GM18951 (cell line): Measurements from ENCODE around the gene ELMOD2.

ENCODE experiments used
- POLR2A ChIP-seq: IDR thresholded peaks from 4 replicates; pipeline ENCODE4 v1.6.1; 2011; ENCODE audit warnings: mild to moderate bottlenecking; ENCODE audit not compliant: insufficient read length, insufficient read depth; ENCODE audit errors: extremely low read depth
- in situ Hi-C: fragments of 300-500 bp; cut with MboI; formaldehyde crosslinking; loops from one replicate; pipeline ENCODE4 v1.12.0; 2022; ENCODE audit warnings: low sequenced_read_pairs, mixed read lengths, inconsistent platforms; ENCODE audit not compliant: unreplicated experiment

The ELMOD2 gene

DNA sequence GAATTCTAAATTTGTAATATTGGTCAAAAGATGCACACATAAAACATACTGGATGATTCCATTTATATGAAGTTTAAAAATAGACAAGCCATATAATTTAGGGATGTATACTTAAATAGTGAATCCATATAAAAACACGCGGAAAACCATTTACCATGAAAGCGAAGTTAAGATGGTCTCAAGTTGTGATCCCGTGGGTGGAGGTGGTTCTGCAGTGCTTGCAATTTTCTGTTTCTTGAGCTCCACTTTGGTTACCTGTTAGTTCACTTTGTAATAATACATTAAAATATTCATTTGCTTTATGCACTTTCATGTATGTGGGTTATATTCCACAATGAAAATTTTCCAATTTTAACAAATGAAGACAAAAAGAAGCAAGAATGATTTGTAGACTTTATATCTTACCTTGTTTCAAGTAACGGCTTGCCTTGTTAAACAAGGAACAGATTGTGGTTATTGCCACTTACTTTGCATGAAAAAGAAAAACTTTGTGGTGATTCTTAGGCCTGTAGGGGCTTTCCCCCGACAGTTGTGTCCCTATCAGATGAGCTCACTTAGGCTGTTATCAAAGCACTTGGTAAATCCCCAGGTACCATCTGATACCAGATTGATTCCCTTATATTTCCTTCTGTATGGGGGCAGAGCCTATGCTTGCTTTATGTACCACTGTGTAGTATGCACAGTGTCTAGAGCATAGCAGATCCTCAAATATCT, 32.6 kb downstream of the ELMOD2 start:
- no peak for TF ChIP-seq POLR2A
- in situ Hi-C loops = no loop called here

DNA sequence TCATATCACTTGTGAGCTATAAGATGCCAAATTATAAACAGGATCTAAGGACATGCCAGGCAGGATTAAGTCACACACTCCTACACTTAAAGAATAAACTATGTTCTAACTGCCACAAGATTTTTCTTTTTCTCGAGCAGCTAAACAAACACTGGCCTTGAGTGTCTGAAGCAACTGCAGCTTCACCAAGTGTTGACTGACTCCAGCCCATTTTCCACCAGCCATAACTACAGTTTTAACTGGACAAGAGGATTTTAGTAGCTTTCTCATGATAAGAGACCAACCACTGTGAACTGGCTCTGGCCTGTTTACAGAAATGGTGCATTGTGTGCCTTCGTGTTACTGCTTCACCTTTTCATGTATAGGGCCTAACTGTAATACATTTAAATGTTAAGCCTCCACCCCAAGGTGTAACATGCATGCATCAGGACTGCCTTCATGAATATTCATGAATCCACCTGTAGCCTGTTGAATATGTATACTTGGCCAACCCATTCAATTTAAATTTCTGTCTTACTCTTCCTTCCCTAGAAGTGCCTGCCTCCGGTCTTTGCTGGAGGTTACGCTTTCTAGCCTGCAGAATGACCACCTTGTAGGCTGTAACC, 34.0 kb downstream of the ELMOD2 start:
- in situ Hi-C loops = no loop called here

DNA sequence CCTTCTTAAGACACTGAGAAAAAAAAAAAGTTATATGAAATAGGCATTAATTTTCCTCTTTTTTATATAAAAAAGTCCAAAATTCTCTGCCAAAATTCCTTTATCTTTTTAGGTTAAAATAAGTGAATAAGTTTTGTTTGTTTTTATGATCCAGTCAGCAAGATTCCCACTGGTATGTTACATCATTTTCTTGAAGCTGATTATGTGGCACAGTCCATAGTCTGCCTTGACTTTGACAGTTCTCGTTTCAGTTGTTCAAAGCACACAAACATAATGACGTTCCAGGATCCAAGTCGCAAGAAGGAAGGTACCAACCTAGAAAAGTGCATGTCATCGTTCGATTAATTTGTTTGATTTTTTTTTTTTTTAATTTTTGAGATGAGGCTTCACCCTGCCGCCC, 35.7 kb downstream of the ELMOD2 start:
- TF ChIP-seq POLR2A = no peak
- in situ Hi-C loops = no loop called here

More for the DNA sequence above, 34.0 kb downstream of the ELMOD2 start:
- TF ChIP-seq POLR2A = no peak

DNA sequence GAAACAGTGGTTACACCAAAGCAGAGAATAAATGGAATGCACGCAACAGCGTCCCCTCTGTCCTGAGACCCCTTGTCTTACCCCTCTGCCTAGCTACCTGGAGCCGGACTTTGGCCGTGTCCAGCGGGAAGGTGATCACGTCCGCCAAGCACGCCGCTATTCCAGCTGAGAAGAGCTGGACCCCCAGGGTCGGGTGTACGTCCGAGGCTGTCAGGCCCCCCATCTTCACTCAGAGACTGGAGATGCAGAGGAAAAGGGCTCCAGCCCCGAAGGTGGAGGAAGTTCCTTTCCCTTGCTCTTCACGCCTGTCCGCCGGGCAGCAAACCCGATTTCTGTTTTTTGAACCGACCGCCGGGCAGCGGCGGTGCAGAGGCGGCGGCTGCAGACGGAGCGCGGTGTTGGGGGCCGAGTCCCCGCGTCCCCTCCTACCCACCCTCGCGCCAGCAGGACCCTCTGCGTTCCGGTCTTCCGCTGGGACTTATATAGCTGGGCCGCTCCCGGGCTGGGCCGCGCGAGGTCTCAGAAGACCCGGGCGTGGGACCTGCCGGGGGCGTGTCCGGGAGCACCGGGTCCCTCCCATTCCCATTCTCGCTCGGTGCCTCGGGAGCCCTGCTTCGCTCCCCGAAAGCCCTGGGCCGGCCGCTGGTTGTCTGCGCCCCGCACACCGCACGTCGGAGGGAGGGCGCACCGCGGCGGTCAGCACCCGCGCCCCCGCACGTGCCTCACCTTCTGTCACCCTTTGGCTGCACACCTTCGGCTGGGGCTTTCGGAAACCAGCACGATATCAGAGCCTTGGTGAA, 44.7 kb downstream of the ELMOD2 start, which contains the start of gene UCP1:
Gene UCP1, minus strand, starts transcription at position 455 of the 800 bp plus-strand sequence. Its CDS starts 232 bp downstream, at position 223.
- no peak for TF ChIP-seq POLR2A
- in situ Hi-C loops = no loop called here

DNA sequence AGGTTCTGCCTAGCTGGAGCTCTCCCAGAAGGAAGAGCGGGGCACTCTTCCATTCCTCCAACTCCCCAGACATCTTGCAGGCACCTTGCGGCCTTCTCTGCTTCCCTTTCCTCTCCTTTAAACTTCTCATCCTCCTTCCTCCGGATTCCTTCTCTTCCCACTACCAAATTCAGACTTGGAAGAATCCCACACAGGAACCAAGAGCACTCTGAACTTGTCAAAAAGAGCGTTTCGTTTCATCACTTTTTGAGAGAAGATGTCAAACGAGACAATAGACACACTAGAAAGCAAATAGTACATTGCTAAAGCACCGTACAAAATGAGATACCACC, 45.3 kb downstream of the ELMOD2 start:
- TF ChIP-seq POLR2A = no peak
- in situ Hi-C loops = no loop called here

DNA sequence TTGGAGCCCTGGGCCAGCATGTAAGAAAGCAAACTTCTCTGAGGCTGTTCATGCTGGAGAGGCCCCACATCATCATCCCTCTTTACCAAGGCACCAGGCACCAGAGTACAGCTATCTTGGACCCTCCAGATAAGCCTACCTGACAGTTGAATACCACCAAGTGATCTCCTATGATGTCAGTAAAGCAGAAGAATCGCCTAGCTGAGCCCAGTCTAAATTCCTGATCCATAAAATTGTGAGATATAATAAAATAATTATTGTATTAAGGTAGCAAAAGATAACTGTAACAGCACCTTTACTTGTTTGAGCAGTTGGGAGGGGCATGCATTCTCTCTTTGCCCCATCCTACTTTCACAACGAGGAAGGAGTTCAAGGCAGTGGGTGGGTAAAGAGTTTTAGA, 47.7 kb downstream of the ELMOD2 start:
- in situ Hi-C loops = no loop called here

DNA sequence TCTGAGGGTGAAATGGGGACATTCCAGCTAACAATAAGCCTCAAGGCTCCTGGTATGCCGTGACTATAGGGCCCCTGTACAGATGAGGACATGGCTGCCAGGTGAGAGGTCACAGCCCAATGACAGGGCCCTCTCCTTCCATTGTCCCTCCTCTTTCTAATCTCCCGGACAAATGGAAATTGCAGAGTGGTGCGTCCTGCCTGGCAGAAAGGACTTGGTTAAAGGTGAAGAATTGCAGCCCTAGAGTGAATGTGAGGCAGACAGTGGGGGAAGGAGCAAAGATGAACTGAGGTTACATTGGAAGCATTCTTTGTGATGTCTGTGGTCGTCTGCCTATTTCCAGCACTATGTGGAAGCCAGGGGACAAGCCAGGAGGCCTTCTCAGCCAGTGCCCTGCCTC, 51.5 kb downstream of the ELMOD2 start:
- in situ Hi-C loops = no loop called here
- no peak for TF ChIP-seq POLR2A

More for the DNA sequence above, 47.7 kb downstream of the ELMOD2 start:
- TF ChIP-seq POLR2A = no peak

DNA sequence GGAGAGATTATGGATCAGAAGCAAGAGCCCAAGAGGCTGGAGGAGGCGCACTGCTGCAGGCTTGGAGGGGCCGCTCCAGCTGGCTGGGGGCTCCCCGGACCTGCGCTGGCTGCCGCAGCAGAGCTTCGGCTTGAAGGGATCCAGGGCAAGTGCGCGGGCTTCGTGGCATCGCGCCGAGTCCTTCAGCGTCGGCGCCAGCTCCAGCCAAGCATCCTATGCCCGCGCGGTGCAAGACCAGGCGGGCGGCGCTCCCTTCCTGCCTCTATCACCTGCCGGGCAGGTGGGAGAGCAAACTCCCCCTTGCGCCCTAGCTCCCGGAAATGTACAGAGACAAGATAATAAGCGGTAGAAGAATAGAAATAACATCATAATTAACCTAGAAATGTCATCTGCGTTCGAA, 55.3 kb downstream of the ELMOD2 start:
- in situ Hi-C loops = no loop called here
- no peak for TF ChIP-seq POLR2A

DNA sequence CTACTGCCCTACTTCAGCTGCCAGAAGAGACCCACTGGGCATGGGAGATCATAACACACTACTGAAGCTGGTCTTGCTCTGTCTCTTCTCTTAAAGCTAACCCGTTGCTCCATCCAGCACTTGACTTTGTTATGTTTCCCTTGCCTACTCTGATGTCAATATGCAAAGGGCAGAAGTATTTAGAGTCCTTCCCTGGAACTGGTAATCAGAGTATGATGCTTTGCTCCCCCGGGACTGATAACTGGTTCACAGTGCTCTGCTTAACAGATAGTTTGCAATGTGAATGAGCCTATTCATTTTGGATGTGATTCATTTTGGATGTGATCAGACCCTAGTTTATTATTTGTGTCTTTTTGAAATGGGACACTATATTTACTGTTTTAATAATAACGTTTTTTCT, 57.1 kb downstream of the ELMOD2 start:
- TF ChIP-seq POLR2A = no peak
- in situ Hi-C loops = no loop called here

DNA sequence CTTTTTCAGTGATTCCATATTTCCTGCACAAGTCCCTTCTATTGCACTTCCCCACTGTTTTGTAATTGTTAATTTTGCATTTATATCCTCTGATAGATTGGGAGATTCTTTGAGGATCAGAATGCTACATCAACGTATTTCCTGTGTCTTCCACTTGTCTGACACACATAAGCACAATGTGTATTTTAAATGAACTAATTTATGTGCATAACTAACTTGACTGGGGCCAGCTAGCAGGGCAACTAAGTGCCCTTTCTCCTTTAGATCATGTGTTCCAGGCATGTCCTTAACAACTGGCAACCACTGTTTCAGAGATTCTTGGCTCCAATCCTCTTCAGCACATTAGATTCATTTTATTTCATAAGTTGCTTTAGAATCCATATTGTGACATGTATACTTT, 60.5 kb downstream of the ELMOD2 start:
- in situ Hi-C loops = no loop called here

DNA sequence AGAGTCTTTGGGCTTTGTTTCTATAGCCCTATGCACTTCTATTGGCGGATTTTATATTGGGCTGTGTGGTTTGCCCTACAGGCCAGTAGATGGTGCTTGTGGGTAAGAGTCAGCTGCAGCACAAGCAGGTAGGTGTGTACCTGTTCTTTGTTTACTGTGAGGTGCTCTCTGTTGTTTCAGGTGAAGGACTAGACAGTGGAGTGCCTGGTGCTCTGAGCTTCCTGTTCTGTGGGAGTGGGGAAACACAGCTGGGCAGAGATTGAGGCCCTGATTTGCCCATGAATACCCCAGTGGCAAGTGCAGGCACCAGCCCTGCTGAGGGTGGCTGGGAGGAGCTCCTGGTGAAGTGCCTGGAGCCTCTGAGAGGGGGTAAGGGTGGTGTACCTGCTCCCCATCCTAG, 71.1 kb downstream of the ELMOD2 start:
- in situ Hi-C loops = no loop called here
- TF ChIP-seq POLR2A = no peak

More for the DNA sequence above, 60.5 kb downstream of the ELMOD2 start:
- no peak for TF ChIP-seq POLR2A

DNA sequence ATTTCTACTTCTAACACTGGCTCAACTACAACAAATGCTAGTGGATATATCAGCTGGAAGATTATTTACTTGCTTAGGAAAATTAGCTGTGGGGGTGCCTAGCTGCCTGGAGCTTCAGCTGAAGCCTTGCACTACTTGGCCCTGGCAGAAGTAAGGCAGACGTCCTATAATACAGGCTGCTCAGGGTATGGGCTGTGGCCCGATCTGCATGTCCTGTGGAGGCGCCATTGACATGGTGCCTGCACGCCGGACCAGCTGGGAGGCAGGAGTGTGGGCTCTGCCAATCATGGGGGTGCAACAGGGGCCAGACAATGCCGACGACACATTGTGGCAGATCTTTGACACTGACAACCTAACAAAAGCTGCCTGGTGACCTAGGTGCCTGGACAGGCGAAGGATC, 76.4 kb downstream of the ELMOD2 start:
- TF ChIP-seq POLR2A = no peak
- in situ Hi-C loops = loop anchor here (25.0 kb wide), 1 partner anchor 238 kb away; the partner anchor contains the start of gene SCOC

DNA sequence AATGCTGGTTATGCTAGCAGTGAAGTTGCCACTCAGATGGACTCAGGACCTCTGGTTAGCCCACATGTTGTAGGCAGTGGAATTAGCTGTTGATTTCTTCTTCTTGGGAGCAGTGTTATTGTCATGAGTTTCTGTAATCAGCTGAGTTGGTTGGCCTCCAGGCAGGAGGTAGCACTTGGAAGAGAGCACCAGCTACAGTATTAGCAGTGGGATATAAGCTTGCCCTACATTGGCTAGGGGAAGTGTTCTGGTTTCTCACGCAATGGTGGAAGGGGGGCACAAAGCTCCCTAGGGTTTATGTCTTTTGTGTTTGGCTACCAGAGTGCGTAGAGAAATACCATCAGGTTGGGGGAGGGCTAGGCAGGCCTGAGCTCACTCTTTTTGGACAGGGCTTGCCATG, 78.7 kb downstream of the ELMOD2 start:
- in situ Hi-C loops = loop anchor here (25.0 kb wide), 1 partner anchor 240 kb away; the partner anchor contains the start of gene SCOC
- no peak for TF ChIP-seq POLR2A
